Nephron progenitor cell (in vitro differentiated cells): ENCODE measurements around the gene ETV3L.

ENCODE experiments used
- DNase-seq: peaks from one replicate; pipeline ENCODE4 v3.0.0; 2021
- H3K27ac Mint-ChIP-seq: 2 replicates; pipeline ENCODE4 v1.8.0; 2021; ENCODE audit warnings: mild to moderate bottlenecking, moderate library complexity, mixed read lengths
- H3K27me3 Mint-ChIP-seq: 2 replicates; pipeline ENCODE4 v1.8.0; 2021; ENCODE audit warnings: mild to moderate bottlenecking, low read depth, mixed read lengths; ENCODE audit not compliant: poor library complexity
- H3K36me3 Mint-ChIP-seq: 2 replicates; pipeline ENCODE4 v1.8.0; 2021; ENCODE audit warnings: low read depth, mixed read lengths
- H3K4me1 Mint-ChIP-seq: 2 replicates; pipeline ENCODE4 v1.8.0; 2021; ENCODE audit warnings: mixed read lengths
- H3K4me3 Mint-ChIP-seq: 2 replicates; pipeline ENCODE4 v1.8.0; 2021; ENCODE audit warnings: mild to moderate bottlenecking, moderate library complexity, mixed read lengths
- H3K9me3 Mint-ChIP-seq: 2 replicates; pipeline ENCODE4 v1.8.0; 2021; ENCODE audit warnings: mild to moderate bottlenecking, moderate library complexity, mixed read lengths
- TF ChIP-seq, protein P1 (sequence below): fragments of 200-600 bp; sonication (generic); IDR thresholded peaks from 2 replicates; pipeline ENCODE4 v1.5.0; 2021; ENCODE audit warnings: antibody characterized with exemption

Gene ETV3L

DNA sequence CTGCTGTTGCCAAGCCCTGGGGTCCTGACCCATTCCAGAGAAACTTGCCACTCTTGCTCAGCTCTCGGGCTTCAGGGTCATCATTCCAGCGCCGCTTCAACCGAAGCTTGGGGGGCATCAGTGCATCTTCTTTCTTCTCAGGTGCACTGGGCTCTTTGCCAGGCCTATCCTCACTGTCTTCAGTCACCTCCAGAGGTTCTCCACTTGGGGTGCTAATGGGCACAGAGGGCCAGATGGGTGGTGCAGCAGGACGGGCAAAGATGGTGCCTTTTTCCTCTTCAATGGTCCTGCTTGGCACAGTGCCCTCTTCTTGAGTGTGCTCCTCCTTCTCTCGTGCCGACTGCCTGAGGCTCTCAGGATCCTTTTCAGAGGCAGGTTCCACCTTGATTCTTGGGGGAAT lies 25.2 kb upstream of the ETV3L start:
- TF ChIP-seq, protein P1, sequence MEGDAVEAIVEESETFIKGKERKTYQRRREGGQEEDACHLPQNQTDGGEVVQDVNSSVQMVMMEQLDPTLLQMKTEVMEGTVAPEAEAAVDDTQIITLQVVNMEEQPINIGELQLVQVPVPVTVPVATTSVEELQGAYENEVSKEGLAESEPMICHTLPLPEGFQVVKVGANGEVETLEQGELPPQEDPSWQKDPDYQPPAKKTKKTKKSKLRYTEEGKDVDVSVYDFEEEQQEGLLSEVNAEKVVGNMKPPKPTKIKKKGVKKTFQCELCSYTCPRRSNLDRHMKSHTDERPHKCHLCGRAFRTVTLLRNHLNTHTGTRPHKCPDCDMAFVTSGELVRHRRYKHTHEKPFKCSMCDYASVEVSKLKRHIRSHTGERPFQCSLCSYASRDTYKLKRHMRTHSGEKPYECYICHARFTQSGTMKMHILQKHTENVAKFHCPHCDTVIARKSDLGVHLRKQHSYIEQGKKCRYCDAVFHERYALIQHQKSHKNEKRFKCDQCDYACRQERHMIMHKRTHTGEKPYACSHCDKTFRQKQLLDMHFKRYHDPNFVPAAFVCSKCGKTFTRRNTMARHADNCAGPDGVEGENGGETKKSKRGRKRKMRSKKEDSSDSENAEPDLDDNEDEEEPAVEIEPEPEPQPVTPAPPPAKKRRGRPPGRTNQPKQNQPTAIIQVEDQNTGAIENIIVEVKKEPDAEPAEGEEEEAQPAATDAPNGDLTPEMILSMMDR, result no peak
- H3K9me3 Mint-ChIP-seq, result no peaks in the 10 kb centered on the region
- H3K4me3 Mint-ChIP-seq, result no peak overlapping the region
- no peak overlapping the region for H3K27ac Mint-ChIP-seq
- DNase-seq, result no peak
- H3K36me3 Mint-ChIP-seq, result peaks cover 52% of the 10 kb centered on the region
- H3K4me1 Mint-ChIP-seq, result no peaks in the 10 kb centered on the region
- no peaks in the 10 kb centered on the region for H3K27me3 Mint-ChIP-seq

DNA sequence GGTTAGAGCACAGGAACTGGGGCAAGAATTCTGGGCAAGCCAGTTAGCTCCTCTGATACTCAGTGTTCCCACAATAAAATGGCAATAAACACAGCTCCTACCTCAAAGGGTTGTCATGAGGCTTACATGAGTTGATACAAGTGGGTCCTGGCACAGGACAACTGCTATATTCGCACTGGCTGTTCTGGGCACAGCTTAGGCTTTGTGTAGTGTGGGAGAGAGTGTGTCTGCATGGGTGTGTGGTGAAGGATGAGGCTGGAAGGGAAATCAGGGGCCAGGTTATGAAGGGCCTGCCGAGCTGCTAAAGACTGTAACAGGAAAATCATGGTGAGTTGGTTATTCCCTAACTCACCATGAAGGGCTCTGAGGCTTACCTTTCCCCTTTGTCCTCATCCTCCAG lies 19.8 kb upstream of the ETV3L start:
- TF ChIP-seq, protein P1, result no peak
- Mint-ChIP-seq H3K4me1 (peaks cover 37% of the 10 kb centered on the region), H3K27me3 (peaks cover 3% of the 10 kb centered on the region), H3K9me3 (no peaks in the 10 kb centered on the region), H3K27ac (no peak overlapping the region), H3K4me3 (no peak overlapping the region), H3K36me3 (peaks cover 17% of the 10 kb centered on the region)
- no peak for DNase-seq

DNA sequence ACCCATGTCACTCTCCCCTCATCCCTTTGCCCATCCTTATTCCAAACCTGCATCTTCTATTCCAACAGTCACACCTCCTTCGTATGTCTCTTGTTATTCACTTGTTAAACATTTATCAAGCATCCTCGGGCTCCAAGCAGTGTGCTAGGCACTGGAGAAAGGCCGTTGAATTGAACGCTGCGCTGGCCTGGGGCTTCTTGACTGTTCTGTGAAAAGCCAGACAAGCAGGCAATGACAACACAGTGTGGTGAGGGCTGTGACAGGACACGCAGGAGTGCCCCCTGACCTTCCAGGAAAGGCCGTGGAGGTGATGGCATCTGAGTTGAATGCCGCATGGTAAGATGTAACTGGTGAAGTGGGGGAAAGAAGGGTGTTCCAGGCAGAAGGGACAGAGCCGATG lies 19.4 kb upstream of the ETV3L start:
- H3K36me3 Mint-ChIP-seq, result peaks cover 12% of the 10 kb centered on the region
- no peak overlapping the region for H3K4me3 Mint-ChIP-seq
- TF ChIP-seq, protein P1, result no peak
- peak overlapping the region; percentile 29 for H3K27ac Mint-ChIP-seq
- H3K27me3 Mint-ChIP-seq, result peaks cover 3% of the 10 kb centered on the region
- H3K9me3 Mint-ChIP-seq, result no peaks in the 10 kb centered on the region
- no peak for DNase-seq
- H3K4me1 Mint-ChIP-seq, result peaks cover 41% of the 10 kb centered on the region

DNA sequence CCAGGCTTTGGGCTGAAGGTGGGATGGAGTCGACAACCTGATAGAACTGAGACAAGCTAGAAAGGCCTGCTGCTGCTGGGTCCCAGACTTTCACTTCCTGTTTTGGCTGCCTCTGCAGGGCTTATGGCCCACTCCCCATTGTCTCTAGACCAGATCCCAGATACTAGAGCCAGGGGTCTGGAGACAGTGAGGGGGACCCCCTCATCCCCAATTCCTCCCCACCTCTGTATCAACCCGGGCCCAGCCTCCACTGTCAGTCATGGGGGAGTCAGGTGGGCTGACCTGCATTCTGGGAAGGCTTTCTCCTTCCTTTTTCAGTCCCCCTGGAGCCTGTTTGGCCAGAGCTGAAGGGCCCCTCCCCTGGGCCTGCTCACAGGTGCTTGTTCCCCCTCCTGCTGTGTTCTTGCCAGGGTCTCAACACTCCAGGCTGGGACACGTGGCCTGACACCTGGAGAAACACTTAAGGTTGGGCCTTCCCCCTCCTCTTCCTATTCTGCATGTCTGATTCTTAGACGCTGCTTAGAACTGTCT lies 18.0 kb upstream of the ETV3L start:
- Mint-ChIP-seq H3K4me3 (no peak overlapping the region), H3K27me3 (peaks cover 3% of the 10 kb centered on the region), H3K9me3 (no peaks in the 10 kb centered on the region), H3K27ac (peak overlapping the region; percentile 60), H3K4me1 (peaks cover 54% of the 10 kb centered on the region), H3K36me3 (no peaks in the 10 kb centered on the region)
- TF ChIP-seq, protein P1, result no peak
- no peak for DNase-seq

DNA sequence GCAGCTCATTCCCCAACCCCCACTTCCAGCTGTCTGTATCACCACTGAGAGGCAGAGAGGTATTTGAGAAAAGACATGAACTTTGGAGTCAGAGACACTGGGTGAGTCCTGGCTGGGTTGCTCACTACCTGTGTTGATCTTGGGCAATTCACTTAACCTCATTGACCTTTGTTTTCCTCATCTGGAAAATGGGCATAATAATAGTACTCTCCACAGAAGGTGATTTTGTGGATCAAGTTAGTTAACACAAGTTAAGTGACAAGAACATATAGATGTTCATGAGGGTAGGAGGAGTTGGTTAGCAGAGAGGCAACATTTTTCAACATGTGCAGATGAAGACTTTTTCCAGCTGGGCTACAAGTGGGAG lies 17.1 kb upstream of the ETV3L start:
- H3K9me3 Mint-ChIP-seq, result no peaks in the 10 kb centered on the region
- peaks cover 11% of the 10 kb centered on the region for H3K27me3 Mint-ChIP-seq
- H3K4me3 Mint-ChIP-seq, result no peak overlapping the region
- TF ChIP-seq, protein P1, result no peak
- no peaks in the 10 kb centered on the region for H3K36me3 Mint-ChIP-seq
- H3K27ac Mint-ChIP-seq, result no peak overlapping the region
- DNase-seq, result no peak
- H3K4me1 Mint-ChIP-seq, result peaks cover 62% of the 10 kb centered on the region
